HepG2 (cell line): ENCODE measurements around the gene SLC44A4. TPM values are rescaled to one million over a fixed set of nuclear protein-coding genes. Genes with fewer than 3 reads are reported as not detected.

Experiments used
- CEBPB ChIP-seq: IDR thresholded peaks from 2 replicates; pipeline ENCODE4 v1.6.1; 2011; ENCODE audit warnings: low read depth, low read length, improper control_type of control experiment, borderline replicate concordance
- CREM ChIP-seq, 2 experiments: sonication (generic) in 1 of 2; formaldehyde crosslinking in 1 of 2; IDR thresholded peaks; 2 replicates each; pipeline versions ENCODE4 v1.4.0 to v1.6.1; 2016 to 2020; ENCODE audit warnings: antibody characterized with exemption in 1 of 2, mild to moderate bottlenecking in 1 of 2, missing genetic modification reagents in 1 of 2
- FOXK1 ChIP-seq: sonication (generic); formaldehyde crosslinking; IDR thresholded peaks from 2 replicates; pipeline ENCODE4 v1.4.0; 2020; ENCODE audit warnings: low read depth, missing genetic modification reagents, borderline replicate concordance
- GATAD2A ChIP-seq: IDR thresholded peaks from 2 replicates; pipeline ENCODE4 v1.6.1; 2016
- HOXA5 ChIP-seq: sonication (generic); formaldehyde crosslinking; IDR thresholded peaks from 2 replicates; pipeline ENCODE4 v1.4.0; 2020; ENCODE audit warnings: missing genetic modification reagents
- KDM5A ChIP-seq: fragments of 200-600 bp; sonication (generic); IDR thresholded peaks from 2 replicates; pipeline ENCODE4 v1.7.0; 2018; ENCODE audit warnings: antibody characterized with exemption, mild to moderate bottlenecking, low read length, borderline replicate concordance
- KLF16 ChIP-seq, 2 experiments: sonication (generic) in 1 of 2; formaldehyde crosslinking in 1 of 2; IDR thresholded peaks; 2 replicates each; pipeline versions ENCODE4 v1.6.1 to v1.8.0; 2016 to 2023; ENCODE audit warnings: missing genetic modification reagents in 2 of 2, missing compliant biosample characterization in 1 of 2
- MAFK ChIP-seq, 2 experiments: IDR thresholded peaks in 1 of 2; conservative IDR thresholded peaks in 1 of 2; 2 replicates each; pipeline ENCODE4 v1.6.1; 2011; ENCODE audit warnings: improper control_type of control experiment in 2 of 2, low read length in 2 of 2
- MXI1 ChIP-seq: IDR thresholded peaks from 3 replicates; pipeline ENCODE4 v1.6.1; 2012; ENCODE audit warnings: low read depth, low read length, inconsistent platforms, borderline replicate concordance
- NR2C2 ChIP-seq: sonication (generic); formaldehyde crosslinking; IDR thresholded peaks from 2 replicates; pipeline ENCODE4 v1.4.0; 2020; ENCODE audit warnings: missing genetic modification reagents, mild to moderate bottlenecking, moderate library complexity, borderline replicate concordance
- NR2F6 ChIP-seq, 2 experiments: IDR thresholded peaks; 2 replicates each; pipeline ENCODE4 v1.6.1; 2016; ENCODE audit warnings: antibody characterized with exemption in 1 of 2, mild to moderate bottlenecking in 1 of 2
- PHF21A ChIP-seq: sonication (generic); formaldehyde crosslinking; IDR thresholded peaks from 2 replicates; pipeline ENCODE4 v1.5.0; 2020; ENCODE audit warnings: mild to moderate bottlenecking, missing genetic modification reagents
- PTBP1 ChIP-seq: fragments of 200-400 bp; formaldehyde crosslinking; IDR thresholded peaks from 2 replicates; pipeline ENCODE4 v1.6.1; 2018; ENCODE audit warnings: low read length, low read depth; ENCODE audit not compliant: poor library complexity, severe bottlenecking
- RCOR2 ChIP-seq: IDR thresholded peaks from 2 replicates; pipeline ENCODE4 v1.6.1; 2016; ENCODE audit warnings: missing biosample characterization, missing genetic modification reagents
- SALL1 ChIP-seq: sonication (generic); formaldehyde crosslinking; IDR thresholded peaks from 2 replicates; pipeline ENCODE4 v1.8.0; 2022; ENCODE audit warnings: mild to moderate bottlenecking, missing genetic modification reagents
- TEAD3 ChIP-seq: optimal IDR thresholded peaks from 2 replicates; pipeline ENCODE3; 2016; ENCODE audit warnings: borderline replicate concordance
- ZMYM3 ChIP-seq: sonication (generic); formaldehyde crosslinking; IDR thresholded peaks from 2 replicates; pipeline ENCODE4 v1.5.1; 2020; ENCODE audit warnings: mild to moderate bottlenecking, missing genetic modification reagents
- ZMYM4 ChIP-seq: sonication (generic); formaldehyde crosslinking; IDR thresholded peaks from 2 replicates; pipeline ENCODE4 v1.8.1; 2023; ENCODE audit warnings: mild to moderate bottlenecking, missing genetic modification reagents
- ZNF12 ChIP-seq: sonication (generic); formaldehyde crosslinking; IDR thresholded peaks from 2 replicates; pipeline ENCODE4 v1.5.0; 2020; ENCODE audit warnings: missing genetic modification reagents
- ZNF598 ChIP-seq: sonication (generic); formaldehyde crosslinking; IDR thresholded peaks from 2 replicates; pipeline ENCODE4 v1.5.1; 2020; ENCODE audit warnings: mild to moderate bottlenecking, missing genetic modification reagents, borderline replicate concordance
- ZNF777 ChIP-seq: sonication (generic); formaldehyde crosslinking; IDR thresholded peaks from 2 replicates; pipeline ENCODE4 v1.4.0; 2020; ENCODE audit warnings: missing genetic modification reagents
- ZSCAN20 ChIP-seq: sonication (generic); formaldehyde crosslinking; IDR thresholded peaks from 2 replicates; pipeline ENCODE4 v1.4.0; 2020; ENCODE audit warnings: missing genetic modification reagents, mild to moderate bottlenecking, borderline replicate concordance
- polyA plus RNA-seq, 8 experiments: library from polyadenylated mRNA; depleted of rRNA in 3 of 8; stranded (reverse) in 7 of 8; unstranded in 1 of 8; fragments of >200 nt; fragmentation: Illumina TruSeq in 4 of 8; extraction: Trizol in 4 of 8; gene quantifications; 2 replicates each; pipeline versions ENCODE4 v1.2.1 to v1.2.3, GENCODE V29; 2011 to 2016; ENCODE audit warnings: low read depth in 4 of 8, missing spikeins in 1 of 8, mixed read lengths in 1 of 8; ENCODE audit not compliant: insufficient read depth in 1 of 8
- total RNA-seq, 5 experiments: library from RNA; depleted of rRNA; stranded (reverse); fragments of >200 nt; fragmentation: Illumina TruSeq; extraction: Trizol; gene quantifications; 2 replicates each; pipeline ENCODE4 v1.2.3, GENCODE V29; 2016; ENCODE audit warnings: low read depth in 1 of 5
- TF ChIP-seq, protein P1 (sequence below): IDR thresholded peaks from 2 replicates; pipeline ENCODE4 v1.4.0; 2020; ENCODE audit warnings: mild to moderate bottlenecking, missing genetic modification reagents
- TF ChIP-seq, protein P2 (sequence below): sonication (generic); formaldehyde crosslinking; IDR thresholded peaks from 2 replicates; pipeline ENCODE4 v1.4.0; 2020; ENCODE audit warnings: missing genetic modification reagents

SLC44A4 gene
- total and polyA plus RNA-seq, 2 of the 13 experiments (the other 11 are each of a cell fraction or from before 2014, with no cell fraction given): 3.5 to 5.9 TPM

DNA sequence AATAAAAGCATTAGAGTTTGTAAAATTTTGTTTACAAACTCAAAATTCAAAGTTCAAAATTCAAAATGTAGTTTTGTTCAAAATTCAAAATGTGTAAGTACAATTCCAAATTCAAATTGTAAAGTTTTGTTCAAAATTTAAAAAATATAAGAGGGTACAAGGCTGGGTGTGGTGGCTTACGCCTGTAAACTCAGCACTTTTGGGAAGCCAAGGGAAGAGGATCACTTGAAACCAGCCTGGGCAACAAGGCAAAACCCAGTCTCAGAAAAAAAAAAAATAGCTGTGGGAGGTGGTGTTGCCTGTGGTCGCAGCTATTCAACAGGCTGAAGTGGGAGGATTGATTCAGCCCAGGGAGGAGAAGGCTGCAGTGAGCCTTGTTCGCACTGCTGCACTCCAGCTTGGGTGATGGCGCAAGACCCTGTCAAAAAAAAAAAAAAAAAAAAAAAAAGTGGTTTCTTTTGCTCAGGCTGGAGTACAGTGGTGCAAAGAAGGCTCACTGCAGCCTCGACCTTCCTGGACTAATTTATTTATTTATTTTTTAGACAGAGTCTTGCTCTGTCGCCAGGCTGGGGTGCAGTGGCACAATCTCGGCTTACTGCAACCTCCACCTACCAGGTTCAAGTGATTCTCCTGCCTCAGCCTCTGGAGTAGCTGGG, 28.5 kb upstream of the SLC44A4 start (continued):
- TF ChIP-seq CEBPB (peak; percentile 95), KDM5A (0 out of 2 replicates have a peak, but pooled peaks have one; percentile 36), ZNF777 (CRISPR knock-in tag) (no peak), TEAD3 (peak; percentile 31), SALL1 (CRISPR knock-in tag) (peak; percentile 14; the same call in 1 of the 2 replicates), PTBP1 (peak; percentile 86), FOXK1 (0 out of 2 replicates have a peak, but pooled peaks have one; percentile 17), GATAD2A (CRISPR knock-in tag) (peak; percentile 54; the same call in 1 of the 2 replicates), HOXA5 (CRISPR knock-in tag) (0 out of 2 replicates have a peak, but pooled peaks have one; percentile 28), MAFK (conservative IDR thresholded peaks at IDR 0.05 in 1 of 2, IDR thresholded peaks at IDR 0.05 in 1 of 2; ENCODE audit: low read length in 2 of 2) (peak in 1 of 2 experiments; percentile 1; a peak in 1 of 4 replicates), PHF21A (0 out of 2 replicates have a peak, but pooled peaks have one; percentile 21), ZMYM4 (CRISPR knock-in tag) (0 out of 2 replicates have a peak, but pooled peaks have one; percentile 16), ZNF12 (peak; percentile 88), ZMYM3 (CRISPR knock-in tag) (0 out of 2 replicates have a peak, but pooled peaks have one; percentile 37), NR2F6 (IDR thresholded peaks at IDR 0.05) (no peak), NR2F6 (CRISPR knock-in tag; IDR thresholded peaks at IDR 0.05) (peak; percentile 20; the same call in 1 of the 2 replicates), CREM (IDR thresholded peaks at IDR 0.05) (peak; percentile 34; the same call in 1 of the 2 replicates), CREM (CRISPR knock-in tag; IDR thresholded peaks at IDR 0.05) (no peak), MXI1 (0 out of 3 replicates have a peak, but pooled peaks have one; percentile 27), RCOR2 (CRISPR knock-in tag) (no peak; the same call in 1 of the 2 replicates), KLF16 (CRISPR knock-in tag; IDR thresholded peaks at IDR 0.05) (0 out of 4 replicates have a peak, but pooled peaks of 1 of the 2 experiments have one; percentile 14), ZNF598 (CRISPR knock-in tag) (no peak), ZSCAN20 (CRISPR knock-in tag) (peak; percentile 79; the same call in 1 of the 2 replicates), NR2C2 (CRISPR knock-in tag) (peak; percentile 36; the same call in 1 of the 2 replicates)
- TF ChIP-seq, protein P1, sequence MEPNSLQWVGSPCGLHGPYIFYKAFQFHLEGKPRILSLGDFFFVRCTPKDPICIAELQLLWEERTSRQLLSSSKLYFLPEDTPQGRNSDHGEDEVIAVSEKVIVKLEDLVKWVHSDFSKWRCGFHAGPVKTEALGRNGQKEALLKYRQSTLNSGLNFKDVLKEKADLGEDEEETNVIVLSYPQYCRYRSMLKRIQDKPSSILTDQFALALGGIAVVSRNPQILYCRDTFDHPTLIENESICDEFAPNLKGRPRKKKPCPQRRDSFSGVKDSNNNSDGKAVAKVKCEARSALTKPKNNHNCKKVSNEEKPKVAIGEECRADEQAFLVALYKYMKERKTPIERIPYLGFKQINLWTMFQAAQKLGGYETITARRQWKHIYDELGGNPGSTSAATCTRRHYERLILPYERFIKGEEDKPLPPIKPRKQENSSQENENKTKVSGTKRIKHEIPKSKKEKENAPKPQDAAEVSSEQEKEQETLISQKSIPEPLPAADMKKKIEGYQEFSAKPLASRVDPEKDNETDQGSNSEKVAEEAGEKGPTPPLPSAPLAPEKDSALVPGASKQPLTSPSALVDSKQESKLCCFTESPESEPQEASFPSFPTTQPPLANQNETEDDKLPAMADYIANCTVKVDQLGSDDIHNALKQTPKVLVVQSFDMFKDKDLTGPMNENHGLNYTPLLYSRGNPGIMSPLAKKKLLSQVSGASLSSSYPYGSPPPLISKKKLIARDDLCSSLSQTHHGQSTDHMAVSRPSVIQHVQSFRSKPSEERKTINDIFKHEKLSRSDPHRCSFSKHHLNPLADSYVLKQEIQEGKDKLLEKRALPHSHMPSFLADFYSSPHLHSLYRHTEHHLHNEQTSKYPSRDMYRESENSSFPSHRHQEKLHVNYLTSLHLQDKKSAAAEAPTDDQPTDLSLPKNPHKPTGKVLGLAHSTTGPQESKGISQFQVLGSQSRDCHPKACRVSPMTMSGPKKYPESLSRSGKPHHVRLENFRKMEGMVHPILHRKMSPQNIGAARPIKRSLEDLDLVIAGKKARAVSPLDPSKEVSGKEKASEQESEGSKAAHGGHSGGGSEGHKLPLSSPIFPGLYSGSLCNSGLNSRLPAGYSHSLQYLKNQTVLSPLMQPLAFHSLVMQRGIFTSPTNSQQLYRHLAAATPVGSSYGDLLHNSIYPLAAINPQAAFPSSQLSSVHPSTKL: no peak
- TF ChIP-seq, protein P2, sequence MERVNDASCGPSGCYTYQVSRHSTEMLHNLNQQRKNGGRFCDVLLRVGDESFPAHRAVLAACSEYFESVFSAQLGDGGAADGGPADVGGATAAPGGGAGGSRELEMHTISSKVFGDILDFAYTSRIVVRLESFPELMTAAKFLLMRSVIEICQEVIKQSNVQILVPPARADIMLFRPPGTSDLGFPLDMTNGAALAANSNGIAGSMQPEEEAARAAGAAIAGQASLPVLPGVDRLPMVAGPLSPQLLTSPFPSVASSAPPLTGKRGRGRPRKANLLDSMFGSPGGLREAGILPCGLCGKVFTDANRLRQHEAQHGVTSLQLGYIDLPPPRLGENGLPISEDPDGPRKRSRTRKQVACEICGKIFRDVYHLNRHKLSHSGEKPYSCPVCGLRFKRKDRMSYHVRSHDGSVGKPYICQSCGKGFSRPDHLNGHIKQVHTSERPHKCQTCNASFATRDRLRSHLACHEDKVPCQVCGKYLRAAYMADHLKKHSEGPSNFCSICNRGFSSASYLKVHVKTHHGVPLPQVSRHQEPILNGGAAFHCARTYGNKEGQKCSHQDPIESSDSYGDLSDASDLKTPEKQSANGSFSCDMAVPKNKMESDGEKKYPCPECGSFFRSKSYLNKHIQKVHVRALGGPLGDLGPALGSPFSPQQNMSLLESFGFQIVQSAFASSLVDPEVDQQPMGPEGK (CRISPR knock-in tag): 0 out of 2 replicates have a peak, but pooled peaks have one; percentile 40
